Measurements from ENCODE around the gene SERTAD1.
"Not testable (repeated sequence)": the region's sequence is repeated elsewhere in the genome, so short reads cannot be mapped to it uniquely, and the experiment has no call there.

The SERTAD1 gene

DNA sequence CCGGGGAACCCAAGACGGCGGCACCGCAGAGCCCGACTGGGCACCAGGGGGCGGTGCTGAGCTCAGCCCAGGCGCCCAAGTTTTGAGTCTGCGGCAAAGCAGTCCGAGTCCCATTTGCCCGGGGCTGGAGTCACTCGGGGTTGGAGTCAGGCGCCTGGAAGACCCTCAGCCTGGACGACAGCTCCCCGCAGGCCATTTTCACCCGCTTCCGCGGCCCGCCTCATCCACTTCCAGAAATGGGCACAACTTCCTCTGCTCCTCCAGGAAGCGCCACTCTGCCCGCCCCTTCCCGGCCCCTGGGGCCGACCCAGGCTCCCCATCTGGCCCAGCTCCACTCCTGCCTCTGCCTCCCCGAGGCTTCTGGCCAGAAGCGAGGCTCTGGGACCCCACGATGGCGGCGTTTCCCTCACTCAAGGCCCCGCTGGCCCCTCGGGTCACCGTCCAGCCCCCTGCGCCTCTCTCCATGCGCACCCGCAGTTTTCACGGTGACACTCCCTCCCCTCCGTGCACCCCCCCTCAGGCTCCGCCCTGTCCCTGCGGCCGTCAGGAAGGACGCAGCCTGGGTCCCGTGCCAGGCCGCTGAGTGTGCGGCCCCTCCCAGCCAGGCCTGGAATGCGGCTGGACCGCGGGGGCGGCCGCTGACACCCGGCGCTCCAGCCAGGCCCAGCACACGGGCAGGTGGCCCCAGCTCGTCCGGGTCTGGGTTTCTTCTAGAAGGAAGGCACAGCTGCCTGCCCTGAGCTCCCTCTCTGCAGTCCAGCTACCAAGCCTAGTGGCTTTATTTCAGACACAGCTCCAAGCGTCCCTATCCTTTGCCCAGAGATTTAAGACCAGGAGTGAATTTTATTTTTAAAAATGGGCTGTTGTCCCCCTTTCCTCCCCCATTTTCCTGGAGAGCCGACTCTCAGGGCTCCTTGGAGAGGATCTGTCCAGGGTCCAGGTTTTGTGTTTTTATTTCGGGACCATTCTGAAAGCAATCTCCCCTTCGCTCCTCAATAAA is 4.7 kb downstream of the SERTAD1 start:
- DNase-seq = peak; percentile 45

DNA sequence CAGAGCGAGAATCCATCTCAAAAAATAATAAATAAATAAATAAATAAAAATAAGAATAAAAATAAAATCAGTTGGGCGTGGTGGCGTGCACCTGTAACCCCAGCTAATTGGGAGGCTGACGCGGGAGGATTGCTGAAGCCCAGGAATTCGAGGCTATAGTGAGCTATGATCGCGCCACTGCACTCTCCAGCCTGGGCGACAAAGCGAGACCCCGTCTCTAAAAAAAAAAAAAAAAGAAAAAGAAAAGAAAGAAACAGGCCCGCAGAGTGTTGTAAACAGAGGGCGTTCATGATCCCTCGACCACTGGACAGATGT is 5.4 kb downstream of the SERTAD1 start:
- no peak for DNase-seq

DNA sequence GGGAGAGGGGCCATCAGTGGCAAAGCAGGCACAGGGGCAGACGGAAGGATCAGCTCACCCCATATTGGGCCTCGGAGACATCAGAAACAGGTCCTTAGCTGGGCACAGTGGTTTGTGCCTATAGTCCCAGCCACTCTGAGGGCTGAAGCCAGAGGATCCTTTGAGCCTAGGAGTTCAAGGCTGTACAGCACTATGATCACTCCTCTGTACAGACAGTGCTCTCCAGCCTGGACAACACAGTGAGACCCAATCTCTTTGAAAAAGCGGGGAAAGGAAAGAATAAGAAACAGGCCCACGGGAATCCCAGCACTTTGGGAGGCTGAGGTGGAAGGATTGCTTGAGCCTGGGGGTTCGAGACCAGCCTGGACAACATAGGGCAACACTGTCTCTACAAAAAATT is 6.0 kb downstream of the SERTAD1 start:
- DNase-seq = no peak

DNA sequence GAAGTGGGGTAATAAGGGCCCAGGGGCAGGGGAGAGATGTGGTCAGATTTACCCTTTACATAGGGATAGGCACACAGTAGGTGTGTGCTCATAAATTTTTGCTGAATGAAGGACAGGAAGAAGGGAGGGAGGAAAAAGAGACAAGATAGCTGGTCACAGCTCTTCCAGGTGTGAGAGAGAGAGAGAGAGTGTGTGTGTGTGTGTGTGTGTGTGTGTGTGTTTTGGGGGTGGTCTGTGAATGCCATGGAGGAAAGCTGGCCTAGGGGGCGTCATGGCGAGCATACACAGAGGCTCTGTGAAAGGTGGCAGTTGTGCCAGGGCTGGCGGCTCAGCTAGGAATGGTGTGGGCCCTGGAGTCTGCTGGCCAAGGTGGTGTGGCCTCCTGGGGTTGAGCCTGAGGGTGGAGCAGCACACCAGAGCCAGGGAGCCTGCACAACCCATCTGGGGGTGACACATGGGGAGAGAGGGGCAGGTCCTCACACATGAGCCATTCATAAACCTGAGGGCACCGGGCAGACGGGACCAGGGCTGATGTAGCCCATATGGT is 6.7 kb downstream of the SERTAD1 start:
- no peak for DNase-seq

DNA sequence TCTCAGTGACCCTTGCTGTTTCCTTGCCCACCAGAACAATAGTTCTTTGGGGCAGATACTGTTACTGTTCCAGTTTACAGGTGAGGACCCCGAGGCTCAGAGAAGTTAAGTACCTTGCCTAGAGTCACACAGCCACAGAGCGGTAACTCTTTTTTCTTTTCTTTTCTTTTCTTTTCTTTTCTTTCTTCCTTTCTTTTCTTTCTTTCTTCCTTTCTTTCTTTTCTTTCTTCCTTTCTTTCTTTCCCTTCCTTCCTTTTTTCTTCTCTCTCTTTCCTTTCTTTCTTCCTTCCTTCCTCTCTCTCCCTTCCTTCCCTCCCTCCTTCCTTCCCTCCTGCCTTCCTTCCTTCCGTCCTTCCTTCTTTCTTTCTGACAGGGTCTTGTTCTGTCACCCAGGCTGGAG is 7.8 kb downstream of the SERTAD1 start:
- DNase-seq = no peak

DNA sequence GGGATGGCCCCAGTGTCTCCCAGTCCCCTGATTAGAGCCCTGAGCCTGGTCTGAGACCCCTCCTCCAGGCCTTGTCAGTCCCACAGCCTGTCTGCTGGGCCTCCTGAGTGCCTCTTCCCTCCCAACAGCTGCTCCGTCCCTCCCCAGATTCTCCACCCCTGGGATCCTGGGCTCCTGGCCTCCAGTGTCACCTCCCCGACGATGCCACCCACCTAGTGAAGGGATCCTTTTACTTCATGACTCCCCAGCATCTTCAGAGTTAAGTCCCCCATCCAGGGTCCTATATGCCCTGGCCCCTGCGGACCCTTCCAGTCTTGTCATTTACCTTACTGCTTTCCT is 8.2 kb downstream of the SERTAD1 start:
- no peak for DNase-seq

DNA sequence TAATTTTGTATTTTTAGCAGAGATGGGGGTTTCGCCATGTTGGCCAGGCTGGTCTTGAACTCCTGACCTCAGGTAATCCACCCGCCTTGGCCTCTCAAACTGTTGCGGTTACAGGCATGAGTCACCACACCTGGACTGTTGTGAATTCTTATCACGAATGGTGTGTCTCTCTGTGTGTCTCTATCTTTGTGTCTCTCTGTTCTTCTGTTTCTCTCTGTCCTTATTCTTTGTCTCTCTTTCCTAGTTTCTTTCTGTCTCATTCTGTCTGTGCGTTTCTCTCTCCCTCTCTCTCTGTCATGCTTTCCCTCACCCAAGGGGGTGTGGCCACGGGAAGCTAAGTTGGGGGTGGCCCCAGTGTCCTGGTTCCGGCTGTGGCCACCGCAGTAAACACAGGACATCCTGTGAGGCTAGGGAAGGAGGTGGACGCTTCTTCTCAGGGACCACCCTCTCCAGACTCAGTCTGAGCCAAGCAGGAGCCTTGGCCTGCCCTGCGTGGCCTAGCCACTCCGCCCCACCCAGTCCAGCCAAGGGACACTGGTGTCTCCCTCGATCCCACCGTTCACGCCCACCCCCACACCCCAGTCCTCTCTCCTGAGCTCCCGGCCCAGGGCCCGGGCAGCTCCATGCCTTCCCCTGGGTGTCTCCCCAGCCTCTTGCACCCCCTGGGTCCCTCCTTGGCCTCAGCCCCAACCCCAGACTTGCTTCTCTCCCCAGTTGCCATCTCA is 8.7 kb downstream of the SERTAD1 start:
- DNase-seq = no peak

DNA sequence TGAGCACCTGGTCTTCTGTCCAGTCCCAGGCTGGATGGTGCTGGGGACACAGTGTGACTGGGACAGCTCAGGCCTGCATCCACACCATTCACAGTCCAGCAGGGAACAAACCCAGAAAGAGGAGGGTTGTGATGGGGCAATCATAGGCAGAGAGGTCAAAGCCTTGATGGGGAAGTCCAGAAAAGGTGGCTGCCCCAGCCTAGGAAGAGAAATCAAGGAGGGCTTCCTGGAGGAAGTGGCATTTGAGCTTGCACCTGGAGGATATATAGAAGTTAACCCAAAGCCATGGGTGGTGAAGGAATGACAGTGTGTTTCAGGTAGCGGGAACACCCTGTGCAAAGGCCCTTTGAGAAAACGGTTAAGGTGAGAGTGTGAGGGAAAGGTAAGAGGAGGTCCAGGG is 10.0 kb downstream of the SERTAD1 start:
- no peak for DNase-seq

DNA sequence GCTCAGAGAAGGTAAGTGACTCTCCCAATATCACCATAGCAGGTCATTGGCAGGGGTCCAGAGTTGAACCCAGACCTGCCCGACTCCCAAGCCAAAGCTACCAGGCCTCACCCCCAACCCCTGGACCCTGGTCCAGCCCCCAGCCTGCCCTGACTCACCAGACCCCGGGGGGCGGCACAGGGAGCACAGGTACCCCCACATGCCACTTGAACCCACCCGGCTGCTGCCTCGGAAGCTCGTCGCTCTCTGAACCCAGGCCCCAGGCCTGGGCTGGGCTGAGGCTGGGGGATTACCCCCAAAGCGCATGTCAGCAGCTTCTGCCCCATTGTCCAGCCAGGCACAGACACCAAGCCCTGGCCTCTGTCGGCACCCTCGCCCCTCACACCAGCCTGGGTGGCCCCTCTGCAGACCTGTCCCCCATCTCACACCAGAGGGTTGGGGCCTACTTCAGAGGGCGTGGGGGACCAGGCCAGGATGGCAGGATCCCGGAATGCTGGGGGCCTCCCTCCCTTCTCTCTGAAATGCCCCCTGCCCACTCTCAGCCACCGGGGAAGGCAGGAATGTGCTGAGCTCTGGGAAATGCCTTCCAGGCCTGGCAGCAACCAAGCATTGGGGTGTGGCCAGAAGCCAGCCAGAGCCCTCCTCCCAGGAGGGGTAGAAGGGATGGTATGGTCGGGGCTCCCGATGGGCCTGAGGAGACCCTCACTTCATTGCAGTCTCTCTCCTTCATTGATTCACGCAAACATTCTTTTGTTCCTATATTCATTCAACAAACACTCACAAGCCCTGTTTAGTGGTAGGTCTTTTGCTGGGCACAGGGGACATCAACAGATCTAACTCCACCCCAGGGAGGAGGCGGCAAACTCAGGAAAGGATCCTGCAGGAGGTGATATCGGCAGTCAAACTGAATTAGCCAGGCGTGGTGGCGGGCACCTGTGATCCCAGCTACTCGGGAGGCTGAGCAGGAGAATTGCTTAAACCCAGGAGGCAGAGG is 11.0 kb downstream of the SERTAD1 start:
- DNase-seq = no peak

DNA sequence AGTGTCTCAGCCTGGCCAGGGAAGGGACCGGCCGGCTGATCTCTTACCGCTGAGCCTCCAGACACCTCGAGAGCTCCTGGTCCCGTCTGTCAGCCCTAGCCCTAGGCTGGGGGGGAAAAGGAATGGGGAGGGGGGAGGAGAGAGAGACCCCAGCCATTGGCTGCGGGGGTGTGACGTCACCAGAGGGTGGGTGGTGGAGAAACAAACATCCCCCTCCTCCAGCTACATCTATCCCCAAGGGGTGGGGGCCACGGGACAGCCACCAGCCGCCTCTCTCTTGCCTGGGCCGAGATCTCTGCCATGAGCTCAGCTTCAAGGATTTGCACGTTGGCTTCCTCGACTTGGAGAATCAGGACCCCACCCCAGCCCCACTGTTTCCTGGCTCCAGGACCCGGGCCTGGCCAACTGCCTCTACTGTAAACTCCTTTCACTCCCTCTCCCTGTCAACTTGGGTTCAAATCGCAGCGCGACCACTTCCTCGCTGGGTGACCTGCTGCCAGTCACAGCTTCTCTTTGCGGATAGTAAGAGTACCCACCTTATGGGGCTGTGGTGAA is 12.4 kb downstream of the SERTAD1 start, which contains the start of gene PRX:
Gene PRX, minus strand, starts transcription at position 88 of the 555 bp plus-strand sequence. CDS start 5,446 bp downstream, outside the sequence.
- no peak for DNase-seq

DNA sequence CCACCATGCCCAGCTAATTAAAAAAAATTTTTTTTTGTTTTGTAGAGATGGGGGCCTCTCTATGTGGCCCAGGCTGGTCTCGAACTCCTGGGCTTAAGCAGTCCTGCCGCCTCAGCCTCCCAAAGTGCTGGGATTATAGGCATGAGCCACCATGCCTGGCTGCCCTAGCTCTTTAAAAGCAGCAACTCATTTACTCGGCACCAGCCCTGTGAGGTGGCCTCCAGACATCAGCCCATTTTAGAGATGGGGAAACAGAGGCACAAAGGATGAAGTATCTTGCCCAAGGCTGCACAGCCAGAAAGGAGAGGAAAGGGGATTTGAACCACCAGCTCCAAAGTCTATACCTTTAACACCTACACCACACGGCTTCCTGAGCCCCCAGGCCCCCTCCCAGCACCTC is 12.9 kb downstream of the SERTAD1 start:
- DNase-seq = no peak

DNA sequence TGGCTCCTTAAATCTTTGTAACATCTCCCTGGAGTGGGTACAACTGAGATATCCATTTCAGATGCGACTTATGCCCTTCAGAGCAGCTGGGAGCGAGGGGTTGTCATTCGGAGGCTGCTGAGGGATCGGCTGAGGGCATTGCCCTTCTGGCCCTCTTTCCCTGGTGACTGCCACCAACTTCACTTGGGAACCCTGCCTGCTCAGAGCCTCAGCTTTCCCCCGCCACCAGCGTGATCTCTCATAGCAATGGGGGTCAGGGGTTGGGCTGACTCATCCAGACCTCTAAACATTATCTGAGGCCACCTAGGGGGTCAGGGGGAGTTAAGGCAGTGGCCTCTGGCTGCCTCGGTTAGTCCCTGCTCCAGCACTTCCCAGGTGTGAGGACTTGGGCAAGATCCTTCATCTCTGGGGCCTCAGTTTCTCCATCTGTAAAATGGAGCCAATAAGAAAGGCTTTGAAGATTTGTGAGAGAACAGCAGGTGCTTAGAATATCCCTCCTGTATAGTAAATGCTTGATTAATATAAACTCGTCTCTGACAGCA is 13.8 kb downstream of the SERTAD1 start:
- no peak for DNase-seq

DNA sequence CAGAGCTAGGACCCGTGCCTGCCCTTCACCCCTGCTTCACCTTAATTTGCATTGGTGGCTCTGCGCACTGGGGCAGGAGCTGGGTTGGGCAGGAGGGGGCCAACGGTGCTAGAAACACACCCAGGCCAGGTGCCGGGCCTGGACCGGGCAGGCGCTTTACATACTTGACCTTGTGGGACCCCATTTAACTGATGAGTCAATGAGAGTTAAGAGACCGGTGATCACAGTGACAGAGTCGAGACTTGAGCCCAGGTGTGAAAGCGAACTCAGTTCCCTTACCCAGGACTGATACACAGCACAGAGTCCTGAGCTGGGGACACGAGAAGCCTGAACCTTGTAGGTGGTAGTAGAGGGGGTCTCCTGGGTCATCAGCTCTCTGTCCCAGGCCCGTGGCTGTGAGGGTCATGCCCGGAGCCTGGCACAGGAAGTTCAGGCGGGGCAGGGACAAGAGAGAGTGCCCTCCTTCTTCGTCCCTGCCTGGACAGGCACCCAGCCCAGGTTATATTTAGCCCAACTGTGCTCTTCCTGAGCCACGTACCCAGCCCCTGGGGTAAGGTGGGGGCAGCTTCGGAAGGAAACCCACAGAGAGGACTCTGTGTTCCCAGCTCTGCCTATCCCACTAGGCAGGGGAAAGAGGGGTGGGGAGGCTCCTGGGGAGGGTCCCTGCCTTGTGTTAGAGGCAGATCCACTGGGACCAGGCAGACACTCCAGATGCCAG is 14.5 kb downstream of the SERTAD1 start:
- DNase-seq = no peak

DNA sequence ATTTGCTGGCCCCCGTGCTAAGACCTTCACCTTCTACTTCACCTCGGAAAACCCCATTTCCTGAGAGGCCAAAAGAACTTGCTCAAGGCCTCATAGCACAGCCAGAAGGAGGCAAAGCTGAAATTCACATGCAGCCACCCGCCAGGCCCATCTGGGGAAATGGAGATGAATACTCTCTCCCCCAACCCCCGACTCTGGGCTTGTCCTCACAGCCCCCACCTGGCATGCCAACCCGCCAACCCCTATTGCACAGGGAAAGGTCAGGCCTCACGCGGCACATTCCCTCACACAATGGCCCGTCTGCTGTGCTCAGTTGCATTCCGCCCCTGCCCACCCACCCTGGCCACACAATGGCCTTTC is 15.8 kb downstream of the SERTAD1 start:
- no peak for DNase-seq

DNA sequence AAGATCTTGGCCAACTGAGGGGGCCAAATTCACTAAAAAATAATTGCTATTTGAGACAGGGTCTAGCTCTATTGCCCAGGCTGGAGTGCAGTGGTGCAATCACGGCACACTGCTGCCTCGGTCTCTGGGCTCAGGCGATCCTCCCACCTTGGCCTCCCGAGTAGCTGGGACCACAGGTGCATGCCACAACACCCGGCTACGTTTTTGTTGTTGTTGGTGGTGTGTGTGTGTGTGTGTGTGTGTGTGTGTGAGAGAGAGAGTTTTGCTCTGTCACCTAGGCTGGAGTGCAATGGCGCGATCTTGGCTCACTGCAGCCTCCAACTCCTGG is 17.2 kb downstream of the SERTAD1 start:
- not testable (repeated sequence) for DNase-seq

DNA sequence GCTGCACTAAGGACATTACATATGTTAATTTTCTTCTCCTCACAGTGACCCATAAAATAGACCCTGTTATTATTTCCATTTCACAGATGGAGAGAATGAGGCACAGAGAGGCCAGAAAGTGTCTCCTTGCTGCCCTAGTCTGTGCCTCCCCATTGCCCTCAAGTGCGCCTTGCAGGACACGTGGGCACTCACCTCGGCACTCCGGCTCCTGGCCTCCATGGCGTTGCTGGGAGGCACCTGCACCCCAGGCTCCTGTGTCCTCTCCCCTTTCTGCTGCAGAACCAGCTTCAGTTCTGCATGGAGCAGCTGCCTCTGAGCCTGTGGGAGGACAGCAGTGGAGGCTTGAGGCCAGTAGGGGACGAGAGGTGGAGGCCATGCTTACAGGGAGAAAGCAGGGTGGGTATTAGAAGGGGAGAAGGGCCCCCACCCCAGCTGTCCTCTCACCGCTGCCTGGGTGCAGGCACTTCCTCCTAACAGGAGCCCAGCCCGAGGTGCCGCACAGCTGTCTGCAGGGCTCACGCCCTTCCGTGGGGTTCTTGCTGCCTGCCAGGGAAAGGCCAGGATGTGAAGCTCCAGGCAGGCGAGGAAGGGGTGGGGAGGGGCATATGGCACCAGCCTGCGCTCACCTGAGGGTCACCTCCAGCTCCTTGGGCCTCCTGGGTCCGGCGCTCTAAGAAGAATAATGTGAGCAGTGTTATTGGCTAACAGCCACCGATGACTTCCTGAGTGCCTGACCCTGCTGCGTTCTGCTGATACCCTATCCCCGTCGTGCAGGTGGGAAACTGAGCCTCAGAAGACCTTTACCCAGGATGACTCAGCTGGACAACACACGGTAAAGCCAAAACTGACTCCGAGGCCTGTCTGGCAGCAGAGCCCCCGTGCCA is 17.8 kb downstream of the SERTAD1 start:
- DNase-seq = no peak

DNA sequence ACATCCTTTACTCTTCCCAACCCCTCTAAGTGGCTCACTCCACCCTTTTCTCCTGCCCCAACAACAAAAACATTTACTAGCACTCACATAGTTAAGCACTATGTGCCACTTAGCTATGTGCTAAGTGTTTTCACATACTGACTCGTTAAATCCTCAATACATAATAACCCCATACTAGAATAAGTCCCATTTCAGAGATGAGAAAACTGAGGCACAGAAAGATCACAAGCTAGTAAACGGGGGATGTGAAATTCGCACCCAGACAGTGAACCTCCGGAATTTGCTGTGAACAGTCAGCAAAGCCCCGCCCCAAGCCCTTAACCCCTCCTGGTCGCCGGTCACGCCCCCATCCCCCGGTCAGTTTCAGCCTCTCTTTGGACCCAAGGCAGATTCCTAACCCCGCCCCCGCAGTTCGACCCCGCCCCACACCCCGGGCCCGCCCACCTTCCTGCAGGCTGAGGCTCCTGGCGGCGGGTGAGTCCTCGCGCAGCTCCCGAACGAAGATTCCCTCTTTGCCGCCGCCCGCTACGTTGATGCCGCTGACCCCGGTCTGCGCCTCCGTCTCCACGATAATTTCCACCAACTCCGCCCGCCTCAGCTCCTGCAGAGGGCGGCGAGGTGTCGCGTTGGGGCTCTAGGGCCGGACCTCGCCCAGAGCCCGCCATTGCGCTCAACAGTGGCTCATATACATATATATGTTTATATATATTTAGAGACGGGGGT is 22.4 kb downstream of the SERTAD1 start:
- peak; percentile 58 for DNase-seq

DNA sequence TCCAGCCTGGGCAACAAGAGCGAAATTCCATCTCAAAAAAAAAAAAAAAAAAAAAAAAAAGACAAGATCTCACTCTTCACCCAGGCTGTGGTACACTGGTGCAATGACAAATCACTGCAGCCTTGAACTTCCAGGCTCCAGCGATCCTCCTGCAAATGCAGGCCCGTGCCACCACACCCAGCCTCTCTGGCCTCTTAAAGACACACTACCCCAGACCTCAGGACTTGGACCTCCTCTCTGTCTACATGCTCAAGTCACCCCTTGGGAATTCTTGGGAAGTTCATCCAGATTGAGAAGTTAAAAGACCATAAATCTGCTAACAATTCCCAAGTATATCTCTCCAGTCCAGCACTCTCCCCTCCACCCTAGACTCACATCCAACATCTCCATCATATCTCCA is 25.2 kb downstream of the SERTAD1 start:
- DNase-seq = no peak

DNA sequence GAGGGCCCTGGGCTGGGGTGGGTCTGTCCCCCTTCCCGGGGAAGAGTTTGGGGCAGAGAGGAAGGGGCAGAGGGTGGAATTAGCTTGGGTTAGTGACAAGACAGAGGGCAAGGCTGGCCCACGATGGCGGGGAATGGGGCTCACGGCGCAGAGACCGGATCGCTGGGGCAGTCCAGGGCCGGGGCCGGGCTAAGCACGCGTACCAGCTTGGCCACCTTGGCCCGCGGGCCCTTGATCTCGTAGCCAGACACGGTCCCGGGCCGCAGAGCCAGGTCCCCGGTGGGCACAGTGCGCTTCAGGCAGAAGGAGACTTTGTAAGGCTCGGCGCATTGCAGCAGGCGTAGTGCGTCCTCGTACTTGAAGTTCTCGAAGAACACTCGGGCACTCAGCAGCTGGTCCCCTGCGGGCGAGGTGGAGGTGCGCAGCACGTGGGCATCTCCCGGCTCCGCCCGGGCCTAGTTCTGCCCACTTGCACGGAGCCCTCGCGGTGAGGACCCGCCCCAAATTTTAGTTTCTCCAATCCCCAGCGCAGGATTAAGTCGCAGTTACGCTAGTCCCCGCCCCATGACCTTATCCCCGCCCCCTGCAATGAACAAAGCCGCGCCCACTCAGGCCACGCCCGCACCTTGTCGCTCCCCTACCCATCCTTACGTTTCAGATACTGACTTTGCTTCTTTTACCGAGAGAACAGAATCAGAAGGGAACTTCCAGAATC is 27.2 kb downstream of the SERTAD1 start:
- DNase-seq = peak; percentile 52

Measured in DMS153 (cell line).